NCI-H2171 treated with DMSO at 0.1 percent for 48 hours (cell line): Measurements from ENCODE around the gene OXGR1.

Experiments
- DNase-seq: peaks from one replicate; lab custom pipeline; 2025; lab: John Stamatoyannopoulos, UW

Gene OXGR1

DNA sequence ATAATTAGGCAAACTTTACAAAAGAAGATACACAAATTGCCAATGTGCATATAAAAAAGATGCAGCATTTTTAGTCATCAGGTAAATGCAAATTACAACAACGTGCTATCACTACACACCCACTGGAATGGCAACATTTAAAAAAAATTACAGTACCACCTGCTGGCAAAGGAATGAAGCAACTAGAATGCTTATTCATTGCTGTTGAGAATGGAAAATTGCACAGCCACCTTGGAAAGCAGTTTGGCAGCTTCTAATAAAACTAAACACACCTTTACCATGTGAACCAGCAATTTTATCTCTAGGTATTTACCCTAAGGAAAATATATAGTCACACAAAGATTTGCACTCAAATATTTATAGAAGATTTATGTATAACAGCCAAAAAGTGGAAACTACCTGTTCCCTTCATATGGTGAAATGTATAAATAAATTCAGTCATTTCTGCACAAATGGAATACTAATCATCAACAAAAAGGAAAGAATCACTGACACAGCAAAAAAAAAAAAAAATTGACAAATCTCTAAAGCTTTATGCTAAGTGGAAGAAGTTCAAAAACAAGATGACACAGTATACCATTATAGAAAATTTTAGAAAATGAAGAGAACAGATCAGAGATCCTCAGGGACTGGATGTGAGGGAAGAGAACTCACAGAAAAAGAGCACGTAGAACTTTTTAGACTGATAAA, 30.3 kb downstream of the OXGR1 start:
- peak; percentile 28 for DNase-seq

GRCh38 chr13:96960379-96960778, 33.9 kb downstream of the OXGR1 start:
- DNase-seq = no peak

DNA sequence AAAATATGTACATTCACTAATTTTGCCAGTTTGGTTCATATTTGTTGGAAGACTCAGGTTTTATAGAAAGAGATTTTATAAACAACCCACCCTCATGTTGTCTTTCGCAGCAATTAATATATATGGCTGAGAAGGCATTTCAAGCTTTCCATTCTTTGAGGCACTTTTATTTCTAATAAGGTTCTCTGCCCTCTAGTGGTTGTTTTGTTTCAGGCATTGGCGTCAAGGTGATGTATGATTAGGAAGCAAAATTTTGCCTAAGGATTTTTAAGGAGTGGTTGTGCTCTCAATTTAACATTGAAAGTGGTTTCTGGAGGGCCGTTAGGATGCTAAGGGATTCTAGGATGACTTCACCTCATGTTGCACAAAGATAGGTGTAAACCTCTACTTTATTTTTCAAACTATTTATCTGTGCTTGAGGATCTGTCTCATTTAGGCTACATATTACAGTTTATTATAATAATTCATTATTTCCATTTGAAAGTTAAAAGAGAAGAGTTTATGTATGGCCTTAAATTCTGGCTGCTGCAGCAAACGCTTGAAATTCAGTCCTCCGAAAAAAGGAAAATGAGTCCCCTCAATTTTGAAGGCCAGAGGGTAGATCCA, 35.9 kb downstream of the OXGR1 start:
- peak; percentile 65 for DNase-seq

DNA sequence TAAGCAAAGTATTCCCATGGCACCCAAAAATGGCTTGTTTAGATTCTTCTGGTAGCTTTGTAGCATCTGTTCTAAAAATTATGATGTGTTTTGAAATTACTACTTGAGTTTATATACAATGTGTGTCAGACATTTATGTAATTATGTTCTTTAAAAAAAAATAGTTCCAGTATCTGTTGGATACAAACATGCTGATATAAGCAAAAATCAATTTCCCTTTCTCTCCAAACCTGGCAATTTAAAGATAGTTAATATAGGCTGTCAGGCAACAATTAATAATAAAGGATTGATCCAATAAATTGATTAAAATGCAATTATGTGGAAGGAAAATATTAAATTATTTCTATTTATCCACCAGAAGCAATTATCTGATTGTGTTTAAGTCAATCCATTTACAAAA, 41.7 kb downstream of the OXGR1 start:
- DNase-seq = no peak

GRCh38 chr13:96948127-96948526, 46.1 kb downstream of the OXGR1 start:
- no peak for DNase-seq

DNA sequence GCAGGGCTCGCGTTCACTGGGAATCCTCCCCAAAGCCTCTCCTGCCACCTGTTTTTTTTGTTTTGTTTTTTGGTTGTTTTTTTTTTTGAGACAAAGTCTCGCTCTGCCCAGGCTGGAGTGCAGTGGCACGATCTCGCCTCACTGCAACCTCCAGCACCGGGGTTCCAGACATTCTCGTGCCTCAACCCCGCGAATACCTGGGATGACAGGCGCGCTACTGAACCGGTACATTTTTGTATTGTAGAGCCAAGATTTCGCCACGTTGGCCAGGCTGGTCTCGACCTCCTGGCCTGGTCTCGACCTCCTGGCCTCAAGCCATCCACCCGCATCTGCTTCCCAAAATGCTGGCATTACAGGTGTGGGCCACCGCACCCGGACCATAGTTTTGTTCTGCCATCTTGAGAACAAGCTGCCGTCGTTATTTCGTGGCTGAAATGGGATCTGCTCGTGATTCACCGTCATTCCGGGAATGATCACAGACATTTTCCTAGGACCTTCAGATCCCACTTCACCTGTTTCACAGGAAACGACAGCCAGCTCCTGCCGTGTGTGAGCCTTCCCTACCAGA, 46.8 kb downstream of the OXGR1 start:
- no peak for DNase-seq

DNA sequence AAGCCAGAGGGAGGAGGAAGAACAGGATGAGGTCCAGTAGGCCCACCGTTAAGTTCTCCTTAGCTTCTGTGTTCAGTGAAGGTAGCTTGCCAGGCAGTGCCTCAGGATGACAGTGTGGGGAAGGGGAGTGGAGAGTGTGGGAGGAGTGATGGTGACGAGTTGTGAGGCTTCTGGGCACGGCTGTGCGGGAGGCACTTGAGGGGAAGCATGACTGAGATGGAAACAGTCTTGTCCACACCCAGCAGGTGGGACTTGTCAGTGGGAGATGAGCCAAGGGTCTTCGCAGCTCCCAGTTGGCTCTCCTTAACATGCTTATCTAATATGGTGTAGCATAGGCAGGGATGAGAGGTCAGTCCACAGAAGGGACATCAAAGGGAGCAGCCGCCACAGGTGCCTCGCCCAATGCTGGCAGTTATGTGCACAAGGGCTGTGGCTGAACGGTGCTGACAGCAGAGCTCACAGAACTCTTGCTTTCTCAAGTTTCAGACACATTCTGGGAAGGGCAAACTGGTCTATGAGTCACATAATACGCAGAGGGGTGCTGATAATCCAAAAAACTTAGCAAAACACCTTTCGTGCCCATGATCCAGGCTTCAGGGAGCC, 47.5 kb downstream of the OXGR1 start:
- no peak for DNase-seq

- no peak for DNase-seq
These were observed 53.3 kb downstream of the OXGR1 start for GRCh38 chr13:96940961-96941360.

DNA sequence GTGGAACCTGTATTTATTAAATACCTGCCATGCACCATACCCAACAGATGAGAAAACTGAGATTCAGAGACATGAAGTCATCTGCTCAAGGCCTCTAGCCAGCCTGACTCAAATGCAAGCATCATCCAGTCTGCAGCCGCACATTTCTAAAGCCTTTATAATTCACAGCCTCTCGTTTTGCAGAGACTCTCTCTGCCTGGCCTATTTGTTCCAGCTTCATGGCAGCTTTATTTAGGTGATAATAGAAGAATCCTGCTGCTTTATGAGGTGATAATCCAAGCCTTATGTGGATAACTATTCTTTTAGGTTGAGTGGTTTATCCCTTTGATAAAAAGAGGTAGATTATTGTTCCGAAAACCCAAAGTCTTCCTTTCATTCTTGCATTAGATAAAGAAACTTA, 58.4 kb downstream of the OXGR1 start:
- DNase-seq = no peak
